ENCODE results near the gene KLHL10.

Gene KLHL10

GRCh38 chr17:41813152-41813680 lies 24.4 kb upstream of the KLHL10 start:
- peak overlapping the region; percentile 95 for H3K4me2 ChIP-seq (ENCODE audit: low read length)
- H3K56ac ChIP-seq (ENCODE audit: low read length), result peak overlapping the region; percentile 91
- H4K5ac ChIP-seq (ENCODE audit: low read length), result no peak overlapping the region
- peak overlapping the region; percentile 95 for H3K27ac ChIP-seq (ENCODE audit: low read depth, low read length)
- H2AK5ac ChIP-seq (ENCODE audit: low read length), result peak overlapping the region; percentile 75
- H4K8ac ChIP-seq (ENCODE audit: low read depth, low read length), result no peak overlapping the region
- H2BK15ac ChIP-seq (replicated peaks; ENCODE audit: low read depth), result no peak overlapping the region
- DNase-seq, result no peak
- peak overlapping the region; percentile 89 for H3K9ac ChIP-seq (ENCODE audit: low read length)
- peaks cover 7% of the 10 kb centered on the region for H3K36me3 ChIP-seq (ENCODE audit: control insufficient read depth, insufficient read depth, low read length)
- H3K23ac ChIP-seq (ENCODE audit: low read length), result peak overlapping the region; percentile 73
- H3K79me2 ChIP-seq (ENCODE audit: control insufficient read depth, insufficient read depth, low read length), result peaks cover 30% of the 10 kb centered on the region
- peak overlapping the region; percentile 74 for H3K4me3 ChIP-seq (ENCODE audit: low read length)
- H3K27me3 ChIP-seq (ENCODE audit: insufficient read depth, low read length, poor library complexity), result no peaks in the 10 kb centered on the region
- peaks cover 6% of the 10 kb centered on the region for H3K4me1 ChIP-seq (ENCODE audit: control insufficient read depth, low read depth, low read length)
- H2BK120ac ChIP-seq (ENCODE audit: low read depth, low read length), result peak overlapping the region; percentile 78
- peak overlapping the region; percentile 65 for H2BK5ac ChIP-seq (ENCODE audit: low read length)
- H3K79me1 ChIP-seq (ENCODE audit: low read length), result peaks cover 19% of the 10 kb centered on the region
- H3K4ac ChIP-seq (ENCODE audit: low read depth, low read length), result peak overlapping the region; percentile 60
- WGBS (ENCODE audit: extremely low coverage, insufficient coverage, low lambda C conversion rate), result no CpG with 5 or more reads among the region's 12 CpGs
- H3K18ac ChIP-seq (ENCODE audit: low read length), result peak overlapping the region; percentile 93

GRCh38 chr17:41813699-41814124 lies 23.9 kb upstream of the KLHL10 start:
- Histone ChIP-seq H3K9ac (ENCODE audit: low read length) (peak overlapping the region; percentile 89), H3K23ac (ENCODE audit: low read length) (no peak overlapping the region), H3K4me2 (ENCODE audit: low read length) (peak overlapping the region; percentile 95), H4K8ac (ENCODE audit: low read depth, low read length) (no peak overlapping the region), H2AK5ac (ENCODE audit: low read length) (peak overlapping the region; percentile 75), H2BK5ac (ENCODE audit: low read length) (peak overlapping the region; percentile 36), H3K4me1 (ENCODE audit: control insufficient read depth, low read depth, low read length) (peaks cover 6% of the 10 kb centered on the region), H3K27ac (ENCODE audit: low read depth, low read length) (no peak overlapping the region), H3K56ac (ENCODE audit: low read length) (peak overlapping the region; percentile 91), H3K36me3 (ENCODE audit: control insufficient read depth, insufficient read depth, low read length) (peaks cover 8% of the 10 kb centered on the region), H3K18ac (ENCODE audit: low read length) (peak overlapping the region; percentile 70), H2BK15ac (replicated peaks; ENCODE audit: low read depth) (no peak overlapping the region), H3K79me2 (ENCODE audit: control insufficient read depth, insufficient read depth, low read length) (peaks cover 30% of the 10 kb centered on the region), H4K5ac (ENCODE audit: low read length) (no peak overlapping the region), H3K4ac (ENCODE audit: low read depth, low read length) (no peak overlapping the region), H3K79me1 (ENCODE audit: low read length) (peaks cover 19% of the 10 kb centered on the region), H2BK120ac (ENCODE audit: low read depth, low read length) (peak overlapping the region; percentile 1), H3K27me3 (ENCODE audit: insufficient read depth, low read length, poor library complexity) (no peaks in the 10 kb centered on the region), H3K4me3 (ENCODE audit: low read length) (peak overlapping the region; percentile 74)
- WGBS (ENCODE audit: extremely low coverage, insufficient coverage, low lambda C conversion rate), result no CpG with 5 or more reads among the region's 9 CpGs
- no peak for DNase-seq

- Histone ChIP-seq H2BK5ac (ENCODE audit: low read length) (no peak overlapping the region), H4K8ac (ENCODE audit: low read depth, low read length) (no peak overlapping the region), H3K36me3 (ENCODE audit: control insufficient read depth, insufficient read depth, low read length) (peaks cover 8% of the 10 kb centered on the region), H4K5ac (ENCODE audit: low read length) (no peak overlapping the region), H3K27ac (ENCODE audit: low read depth, low read length) (no peak overlapping the region), H3K9ac (ENCODE audit: low read length) (peak overlapping the region; percentile 89), H3K79me2 (ENCODE audit: control insufficient read depth, insufficient read depth, low read length) (peaks cover 30% of the 10 kb centered on the region), H3K4me2 (ENCODE audit: low read length) (peak overlapping the region; percentile 95), H3K4me3 (ENCODE audit: low read length) (peak overlapping the region; percentile 7), H2BK120ac (ENCODE audit: low read depth, low read length) (no peak overlapping the region), H3K27me3 (ENCODE audit: insufficient read depth, low read length, poor library complexity) (no peaks in the 10 kb centered on the region), H3K4me1 (ENCODE audit: control insufficient read depth, low read depth, low read length) (peaks cover 6% of the 10 kb centered on the region), H3K56ac (ENCODE audit: low read length) (peak overlapping the region; percentile 91), H2AK5ac (ENCODE audit: low read length) (peak overlapping the region; percentile 31), H3K4ac (ENCODE audit: low read depth, low read length) (no peak overlapping the region), H3K18ac (ENCODE audit: low read length) (no peak overlapping the region), H3K79me1 (ENCODE audit: low read length) (peaks cover 19% of the 10 kb centered on the region), H2BK15ac (replicated peaks; ENCODE audit: low read depth) (no peak overlapping the region), H3K23ac (ENCODE audit: low read length) (no peak overlapping the region)
- WGBS (ENCODE audit: extremely low coverage, insufficient coverage, low lambda C conversion rate), result no CpG with 5 or more reads among the region's 1 CpG
- DNase-seq, result no peak
These were observed 23.4 kb upstream of the KLHL10 start for GRCh38 chr17:41814195-41814594.

- Histone ChIP-seq H2BK15ac (replicated peaks; ENCODE audit: low read depth) (no peak overlapping the region), H3K79me1 (ENCODE audit: low read length) (peaks cover 14% of the 10 kb centered on the region), H3K27ac (ENCODE audit: low read depth, low read length) (no peak overlapping the region), H2AK5ac (ENCODE audit: low read length) (no peak overlapping the region), H4K5ac (ENCODE audit: low read length) (no peak overlapping the region), H3K56ac (ENCODE audit: low read length) (peak overlapping the region; percentile 25), H3K23ac (ENCODE audit: low read length) (no peak overlapping the region), H4K8ac (ENCODE audit: low read depth, low read length) (no peak overlapping the region), H3K4me3 (ENCODE audit: low read length) (no peak overlapping the region), H3K79me2 (ENCODE audit: control insufficient read depth, insufficient read depth, low read length) (peaks cover 28% of the 10 kb centered on the region), H3K9ac (ENCODE audit: low read length) (no peak overlapping the region), H3K4me1 (ENCODE audit: control insufficient read depth, low read depth, low read length) (peaks cover 6% of the 10 kb centered on the region), H3K4ac (ENCODE audit: low read depth, low read length) (no peak overlapping the region), H3K18ac (ENCODE audit: low read length) (no peak overlapping the region), H3K27me3 (ENCODE audit: insufficient read depth, low read length, poor library complexity) (no peaks in the 10 kb centered on the region), H3K36me3 (ENCODE audit: control insufficient read depth, insufficient read depth, low read length) (peaks cover 10% of the 10 kb centered on the region), H2BK120ac (ENCODE audit: low read depth, low read length) (no peak overlapping the region), H3K4me2 (ENCODE audit: low read length) (no peak overlapping the region), H2BK5ac (ENCODE audit: low read length) (no peak overlapping the region)
- WGBS (ENCODE audit: extremely low coverage, insufficient coverage, low lambda C conversion rate), result no CpG with 5 or more reads among the region's 23 CpGs
- no peak for DNase-seq
These were observed 20.8 kb upstream of the KLHL10 start for GRCh38 chr17:41816637-41817320.

- Histone ChIP-seq H3K79me1 (ENCODE audit: low read length) (peaks cover 14% of the 10 kb centered on the region), H3K9ac (ENCODE audit: low read length) (no peak overlapping the region), H3K27me3 (ENCODE audit: insufficient read depth, low read length, poor library complexity) (no peaks in the 10 kb centered on the region), H3K56ac (ENCODE audit: low read length) (no peak overlapping the region), H3K4me1 (ENCODE audit: control insufficient read depth, low read depth, low read length) (peaks cover 6% of the 10 kb centered on the region), H3K27ac (ENCODE audit: low read depth, low read length) (no peak overlapping the region), H2BK5ac (ENCODE audit: low read length) (no peak overlapping the region), H2BK120ac (ENCODE audit: low read depth, low read length) (no peak overlapping the region), H3K18ac (ENCODE audit: low read length) (no peak overlapping the region), H2AK5ac (ENCODE audit: low read length) (no peak overlapping the region), H3K23ac (ENCODE audit: low read length) (no peak overlapping the region), H4K5ac (ENCODE audit: low read length) (no peak overlapping the region), H3K79me2 (ENCODE audit: control insufficient read depth, insufficient read depth, low read length) (peaks cover 27% of the 10 kb centered on the region), H3K36me3 (ENCODE audit: control insufficient read depth, insufficient read depth, low read length) (peaks cover 10% of the 10 kb centered on the region), H4K8ac (ENCODE audit: low read depth, low read length) (no peak overlapping the region), H3K4me2 (ENCODE audit: low read length) (no peak overlapping the region), H2BK15ac (replicated peaks; ENCODE audit: low read depth) (no peak overlapping the region), H3K4ac (ENCODE audit: low read depth, low read length) (no peak overlapping the region), H3K4me3 (ENCODE audit: low read length) (no peak overlapping the region)
- WGBS (ENCODE audit: extremely low coverage, insufficient coverage, low lambda C conversion rate), result no CpG with 5 or more reads among the region's 20 CpGs
- DNase-seq, result no peak
These were observed 19.6 kb upstream of the KLHL10 start for GRCh38 chr17:41818024-41818423.
